ENCODE measurements around the gene RCOR2. TPM values are rescaled to one million over a fixed set of nuclear protein-coding genes. Genes with fewer than 3 reads are reported as not detected.

RCOR2 gene
- total RNA-seq, 2 donors from 2014 or later: 0.39 to 0.96 TPM

DNA sequence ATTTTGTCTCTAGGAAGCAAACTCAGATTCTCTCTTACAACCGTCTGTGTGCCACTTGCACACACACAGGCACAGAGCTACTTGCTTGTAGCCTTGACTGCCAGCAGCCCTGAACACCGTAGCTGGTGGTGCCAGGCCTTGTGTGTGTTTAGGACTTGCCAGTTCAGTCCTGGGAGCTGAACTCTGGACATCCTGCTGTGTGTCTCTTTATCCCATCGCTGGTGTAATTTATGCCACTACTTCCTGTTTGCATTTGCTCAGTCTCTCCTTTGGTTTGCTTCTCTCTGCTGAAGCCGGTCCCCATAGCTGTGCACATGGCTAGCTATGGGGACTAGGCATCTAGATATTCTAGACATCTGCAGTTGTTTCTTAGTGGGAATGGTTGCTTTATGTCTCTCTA lies 54.0 kb downstream of the RCOR2 start:
- DNase-seq: no peak
- H3K27ac Mint-ChIP-seq: peak overlapping the region; percentile 45
- peaks cover 47% of the 10 kb centered on the region for H3K4me1 Mint-ChIP-seq (ENCODE audit: low read depth)
- no peak overlapping the region for H3K4me3 Mint-ChIP-seq
- no peak for ATAC-seq (replicated peaks in 1 of 2)
- H3K36me3 Mint-ChIP-seq (ENCODE audit: insufficient read depth in 2 of 2): peaks cover 1 to 4% of the 10 kb centered on the region in 2 donors
- no peaks in the 10 kb centered on the region for H3K27me3 Mint-ChIP-seq (ENCODE audit: low read depth)
- no peaks in the 10 kb centered on the region for H3K9me3 Mint-ChIP-seq

Other genes starting within 250 kb of the RCOR2 start
- 10 to 100 TPM; 42.6 to 47.0 TPM for gene ATL3, start 245.8 kb downstream of the RCOR2 start, total RNA-seq
- gene RTN3, start 235.7 kb downstream of the RCOR2 start, total RNA-seq: 10 to 100 TPM; 89.9 to 91.3 TPM
- 1 to 10 TPM; 4.0 to 6.9 TPM for gene ZFTA, start 148.4 kb downstream of the RCOR2 start, total RNA-seq
- gene SPINDOC, start 103.7 kb downstream of the RCOR2 start, total RNA-seq: 10 to 100 TPM; 21.9 to 26.7 TPM
- 10 to 100 TPM; 29.0 to 30.0 TPM for gene MARK2, start 78.1 kb downstream of the RCOR2 start, total RNA-seq
- 10 to 100 TPM; 15.1 to 15.2 TPM for gene NAA40, start 21.8 kb upstream of the RCOR2 start, total RNA-seq
- 100 to 1,000 TPM; 310 to 319 TPM for gene COX8A, start 57.5 kb upstream of the RCOR2 start, total RNA-seq
- gene OTUB1, start 69.3 kb upstream of the RCOR2 start, total RNA-seq: 10 to 100 TPM; 62.8 to 72.8 TPM
- 1 to 10 TPM in 1 of 2 donors, under 1 TPM in 1; 0.19 to 1.4 TPM for gene FLRT1, start 118.8 kb upstream of the RCOR2 start, total RNA-seq
- gene MACROD1, start 248.9 kb upstream of the RCOR2 start, total RNA-seq: 10 to 100 TPM; 17.4 to 18.4 TPM

Measured in activated T-cell treated with anti-CD3 and anti-CD28 coated beads, Interleukin-2, amount 50 U/mL, for 72 hours (primary cell).